GM21528 (cell line): Measurements from ENCODE around the gene SNX25.

Experiments
- ATAC-seq: cut with Tn5 transposase; IDR thresholded peaks from one replicate; pipeline ENCODE4 v1.9.1; 2021; ENCODE audit warnings: mild to moderate bottlenecking, moderate library complexity; ENCODE audit not compliant: unreplicated experiment, low FRiP score

The SNX25 gene

GRCh38 chr4:185363251-185363650, 153.9 kb downstream of the SNX25 start:
- ATAC-seq: no peak

DNA sequence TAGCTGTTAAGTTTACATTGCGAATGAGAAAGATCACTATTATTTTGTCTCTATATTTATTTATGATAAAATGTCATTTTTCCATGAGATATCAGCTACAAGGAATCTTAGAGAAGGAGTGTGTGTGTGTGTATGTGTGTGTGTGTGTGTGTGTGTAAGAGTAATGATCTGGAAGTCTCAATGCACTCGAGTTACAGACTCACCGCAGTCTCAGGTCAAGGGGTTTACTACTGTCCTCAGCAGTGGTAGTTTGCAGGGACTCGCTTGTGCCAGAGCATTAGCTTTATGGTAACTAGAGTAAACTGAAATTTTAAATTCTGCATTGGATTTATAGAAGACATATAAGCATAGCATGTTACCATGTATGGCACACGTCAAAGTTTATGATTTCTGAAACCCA, 155.5 kb downstream of the SNX25 start:
- no peak for ATAC-seq

DNA sequence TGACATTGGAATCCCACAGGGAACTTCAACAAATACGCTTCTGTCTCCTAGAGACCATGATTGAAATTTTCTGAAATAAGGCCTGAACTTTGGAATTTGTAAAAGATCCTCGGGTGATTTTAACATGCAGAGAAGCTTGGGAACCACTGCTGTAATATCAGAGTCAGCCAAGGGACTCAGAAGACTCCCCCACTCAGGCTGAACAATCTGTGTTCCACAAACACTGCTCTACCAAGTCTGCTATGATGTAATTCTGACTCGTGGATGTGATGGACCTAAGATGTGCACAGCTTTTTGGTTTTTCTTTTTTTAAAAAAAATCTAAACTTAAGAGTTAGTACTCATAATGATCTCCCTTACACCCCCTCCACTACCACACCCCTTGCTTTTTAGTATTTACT, 160.3 kb downstream of the SNX25 start:
- no peak for ATAC-seq

- no peak for ATAC-seq
Measured at GRCh38 chr4:185370268-185370949, 161.0 kb downstream of the SNX25 start.

DNA sequence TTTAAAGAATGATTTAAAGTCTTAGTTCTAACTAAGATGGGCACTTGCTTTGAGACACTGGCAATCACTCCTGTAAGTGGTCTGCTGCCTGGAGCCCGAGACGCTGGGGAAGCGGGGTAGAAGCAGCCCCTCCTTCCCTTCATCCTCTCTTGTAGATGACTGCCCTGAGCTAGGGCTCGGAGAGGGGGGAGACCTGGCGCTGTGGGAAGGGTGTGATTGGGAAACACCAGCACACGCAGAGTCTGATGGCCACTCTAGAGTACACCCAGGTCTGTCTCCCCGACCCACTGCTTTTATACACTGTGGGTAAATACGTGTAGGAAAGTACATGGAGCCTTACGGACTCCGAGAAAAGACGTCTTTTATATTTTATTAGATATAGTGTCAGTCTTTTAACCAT, 162.3 kb downstream of the SNX25 start:
- ATAC-seq: no peak

GRCh38 chr4:185374027-185374426, 164.6 kb downstream of the SNX25 start:
- no peak for ATAC-seq

GRCh38 chr4:185374573-185374972, 165.2 kb downstream of the SNX25 start:
- ATAC-seq: no peak

DNA sequence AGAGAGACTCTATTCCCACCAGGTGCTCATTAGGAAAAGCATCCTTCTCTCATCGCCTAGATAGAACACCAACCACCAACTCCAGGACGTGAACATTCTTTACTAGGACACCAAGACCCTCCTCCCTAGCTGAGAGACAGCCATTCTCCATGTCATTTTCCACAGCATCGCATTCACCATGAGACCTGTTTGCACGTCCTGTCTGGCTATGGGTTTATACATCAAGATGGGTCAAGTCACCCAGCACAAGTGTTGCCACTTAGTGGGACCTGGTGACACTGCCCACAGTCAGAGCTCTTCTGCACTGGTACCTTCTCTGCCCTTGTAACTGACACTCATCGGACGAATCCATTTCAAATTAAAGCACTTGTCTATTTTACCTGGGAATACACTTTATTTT, 168.9 kb downstream of the SNX25 start:
- no peak for ATAC-seq

DNA sequence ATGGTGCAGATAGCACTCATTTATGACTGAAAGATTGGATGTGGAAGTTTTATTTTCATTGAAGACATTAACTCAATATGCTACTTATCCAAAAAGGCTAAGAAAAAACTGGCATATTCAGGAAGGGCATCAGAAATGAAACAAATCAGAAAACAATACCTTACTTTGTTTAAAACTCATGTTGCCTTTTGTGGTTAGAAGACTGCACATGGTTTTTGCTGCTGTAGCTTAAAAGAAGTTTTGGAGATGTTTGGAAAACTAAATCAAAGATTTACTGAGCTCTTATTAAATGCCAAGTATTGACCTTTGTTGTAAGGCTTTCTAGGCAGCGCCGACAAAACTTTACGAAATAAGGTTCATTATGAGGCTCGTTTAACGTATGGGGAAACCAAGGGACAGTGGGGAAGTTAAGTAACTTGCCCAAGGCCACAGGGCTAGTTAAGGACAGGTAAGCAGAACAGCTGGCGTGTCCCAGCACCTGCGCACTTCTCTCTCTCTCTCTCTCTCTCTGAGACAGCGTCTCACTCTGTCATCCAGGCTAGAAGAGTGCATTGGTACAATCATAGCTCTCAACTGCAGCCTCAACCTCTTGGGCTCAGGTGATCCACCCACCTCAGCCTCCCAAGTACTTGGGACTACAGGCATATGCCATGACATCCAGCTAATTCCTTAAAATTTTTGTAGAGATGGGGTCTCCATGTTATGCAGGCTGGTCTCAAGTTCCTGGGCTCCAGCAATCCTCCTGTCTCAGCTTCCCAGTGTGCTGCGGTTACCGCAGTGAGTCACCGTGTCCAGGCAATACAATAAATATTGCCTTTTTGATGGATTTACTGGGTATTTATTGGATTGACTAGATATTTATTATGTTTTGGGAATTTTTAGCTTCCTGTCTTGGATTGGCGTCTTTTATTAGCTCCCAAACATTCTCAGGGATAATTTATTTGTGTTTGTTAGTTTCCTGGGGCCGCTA, 170.2 kb downstream of the SNX25 start:
- ATAC-seq: no peak

DNA sequence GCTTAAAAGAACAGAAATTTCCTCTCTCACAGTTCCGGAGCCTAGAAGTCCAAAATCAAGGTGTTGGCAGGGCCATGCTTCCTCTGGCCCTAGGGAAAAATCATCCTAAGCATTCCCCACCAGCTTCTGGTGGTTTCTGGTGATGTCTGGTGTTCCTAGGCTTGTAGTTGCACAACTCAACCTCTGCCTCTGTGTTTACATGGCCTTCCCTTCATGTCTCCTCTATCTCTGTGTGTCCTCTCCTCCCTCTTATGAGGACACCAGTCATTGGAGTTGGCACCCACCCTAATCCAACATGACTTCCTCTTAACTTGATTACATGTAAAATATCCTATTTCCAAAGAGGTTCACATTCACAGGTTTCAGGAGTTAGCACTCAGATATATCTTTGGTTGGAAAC, 170.9 kb downstream of the SNX25 start:
- ATAC-seq: no peak

- ATAC-seq: no peak
Measured at GRCh38 chr4:185381288-185382196, 172.1 kb downstream of the SNX25 start.

GRCh38 chr4:185382754-185383153, 173.4 kb downstream of the SNX25 start:
- ATAC-seq: no peak

DNA sequence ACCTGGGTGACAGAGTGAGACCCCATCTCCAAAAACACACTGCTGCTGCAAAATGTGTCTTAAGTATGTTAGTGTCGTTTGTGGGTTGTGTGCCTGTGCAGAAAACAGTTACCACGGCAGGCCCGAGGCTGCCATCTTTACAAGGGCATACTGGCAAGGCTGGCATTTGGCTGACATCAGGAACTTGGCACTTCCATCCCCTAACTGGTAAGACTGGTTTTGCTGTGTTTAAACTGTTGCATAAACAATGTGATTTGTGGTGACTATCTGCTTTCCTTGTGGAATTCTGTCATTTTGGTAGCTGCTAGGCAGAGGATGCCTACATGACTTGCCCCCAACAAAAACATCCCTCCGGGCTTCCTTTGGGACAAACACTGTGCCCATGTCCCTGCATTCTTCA, 174.1 kb downstream of the SNX25 start:
- ATAC-seq: no peak

- no peak for ATAC-seq
Measured at GRCh38 chr4:185384061-185384460, 174.7 kb downstream of the SNX25 start.

GRCh38 chr4:185384930-185385331, 175.5 kb downstream of the SNX25 start:
- ATAC-seq: no peak

- no peak for ATAC-seq
Measured at GRCh38 chr4:185387957-185388356, 178.6 kb downstream of the SNX25 start.

- ATAC-seq: no peak
Measured at GRCh38 chr4:185390941-185391340, 181.5 kb downstream of the SNX25 start.

- ATAC-seq: no peak
Measured at GRCh38 chr4:185392156-185392555, 182.8 kb downstream of the SNX25 start.

GRCh38 chr4:185394568-185395237, 185.3 kb downstream of the SNX25 start:
- no peak for ATAC-seq

DNA sequence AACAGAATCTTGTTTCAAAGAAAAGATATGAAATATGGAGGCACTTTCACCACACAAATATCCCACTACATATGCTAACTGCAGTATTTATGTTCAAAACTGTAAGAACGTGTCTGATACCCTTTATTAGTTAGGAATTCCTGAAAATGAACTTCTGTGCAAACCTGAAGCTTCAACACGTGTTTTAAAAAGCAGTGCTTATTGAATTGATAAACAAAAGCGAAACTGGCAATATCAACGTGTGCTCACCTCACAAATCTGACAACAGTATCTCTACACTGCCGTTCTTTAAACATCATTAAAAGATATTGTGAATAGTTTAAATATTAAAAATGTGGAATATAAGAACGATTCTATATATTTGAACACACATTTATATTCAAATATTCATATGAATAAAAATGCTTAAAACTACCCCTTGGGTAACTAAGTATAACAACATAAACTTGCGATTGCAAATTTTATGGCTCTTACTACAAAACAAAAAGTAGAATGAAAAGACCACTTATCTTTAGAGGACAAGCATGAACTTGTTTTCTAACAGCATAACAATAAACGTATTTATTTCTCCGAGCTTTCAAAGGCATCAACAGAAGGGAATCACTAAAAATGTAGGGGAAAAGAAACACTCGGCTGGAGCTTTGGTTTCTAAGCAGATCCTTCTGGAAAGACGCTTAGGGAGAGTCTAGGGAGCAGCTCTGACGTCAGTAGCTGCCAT, 186.0 kb downstream of the SNX25 start, which contains the start of gene LRP2BP:
LRP2BP (minus strand) TSS at position 687 of the 718 bp plus-strand sequence. CDS start 17,738 bp downstream, outside the sequence.
- ATAC-seq: no peak
